Nephron progenitor cell (in vitro differentiated cells): ENCODE measurements around the gene SSBP3.

Source experiments
- DNase-seq: peaks from one replicate; pipeline ENCODE4 v3.0.0; 2021
- H3K27ac Mint-ChIP-seq: 2 replicates; pipeline ENCODE4 v1.8.0; 2021; ENCODE audit warnings: mild to moderate bottlenecking, moderate library complexity, mixed read lengths
- H3K27me3 Mint-ChIP-seq: 2 replicates; pipeline ENCODE4 v1.8.0; 2021; ENCODE audit warnings: mild to moderate bottlenecking, low read depth, mixed read lengths; ENCODE audit not compliant: poor library complexity
- H3K36me3 Mint-ChIP-seq: 2 replicates; pipeline ENCODE4 v1.8.0; 2021; ENCODE audit warnings: low read depth, mixed read lengths
- H3K4me1 Mint-ChIP-seq: 2 replicates; pipeline ENCODE4 v1.8.0; 2021; ENCODE audit warnings: mixed read lengths
- H3K4me3 Mint-ChIP-seq: 2 replicates; pipeline ENCODE4 v1.8.0; 2021; ENCODE audit warnings: mild to moderate bottlenecking, moderate library complexity, mixed read lengths
- H3K9me3 Mint-ChIP-seq: 2 replicates; pipeline ENCODE4 v1.8.0; 2021; ENCODE audit warnings: mild to moderate bottlenecking, moderate library complexity, mixed read lengths
- CTCF ChIP-seq: fragments of 200-600 bp; sonication (generic); IDR thresholded peaks from 2 replicates; pipeline ENCODE4 v1.5.0; 2021; ENCODE audit warnings: antibody characterized with exemption

The SSBP3 gene

GRCh38 chr1:54401799-54402198 is 4.4 kb downstream of the SSBP3 start:
- Mint-ChIP-seq H3K27me3 (peaks cover 2% of the 10 kb centered on the region), H3K4me3 (peak overlapping the region; percentile 85), H3K4me1 (peaks cover 79% of the 10 kb centered on the region), H3K36me3 (peaks cover 67% of the 10 kb centered on the region), H3K9me3 (no peaks in the 10 kb centered on the region), H3K27ac (no peak overlapping the region)
- TF ChIP-seq CTCF = no peak
- no peak for DNase-seq

- no peak for TF ChIP-seq CTCF
- DNase-seq = no peak
- H3K4me1 Mint-ChIP-seq = peaks cover 87% of the 10 kb centered on the region
- H3K27ac Mint-ChIP-seq = no peak overlapping the region
- no peaks in the 10 kb centered on the region for H3K9me3 Mint-ChIP-seq
- peaks cover 79% of the 10 kb centered on the region for H3K36me3 Mint-ChIP-seq
- H3K4me3 Mint-ChIP-seq = no peak overlapping the region
- peaks cover 2% of the 10 kb centered on the region for H3K27me3 Mint-ChIP-seq
Observed at GRCh38 chr1:54400329-54400728, 5.9 kb downstream of the SSBP3 start.

- H3K27ac Mint-ChIP-seq = no peak overlapping the region
- TF ChIP-seq CTCF = no peak
- peaks cover 87% of the 10 kb centered on the region for H3K4me1 Mint-ChIP-seq
- peaks cover 2% of the 10 kb centered on the region for H3K27me3 Mint-ChIP-seq
- no peak overlapping the region for H3K4me3 Mint-ChIP-seq
- H3K36me3 Mint-ChIP-seq = peaks cover 85% of the 10 kb centered on the region
- H3K9me3 Mint-ChIP-seq = no peaks in the 10 kb centered on the region
- no peak for DNase-seq
Observed at GRCh38 chr1:54399765-54400164, 6.4 kb downstream of the SSBP3 start.

GRCh38 chr1:54398963-54399528 is 7.1 kb downstream of the SSBP3 start:
- H3K9me3 Mint-ChIP-seq = no peaks in the 10 kb centered on the region
- no peak for TF ChIP-seq CTCF
- H3K4me3 Mint-ChIP-seq = no peak overlapping the region
- H3K36me3 Mint-ChIP-seq = peaks cover 89% of the 10 kb centered on the region
- DNase-seq = no peak
- peaks cover 86% of the 10 kb centered on the region for H3K4me1 Mint-ChIP-seq
- H3K27ac Mint-ChIP-seq = peak overlapping the region; percentile 6
- H3K27me3 Mint-ChIP-seq = peaks cover 2% of the 10 kb centered on the region

- Mint-ChIP-seq H3K4me1 (peaks cover 84% of the 10 kb centered on the region), H3K9me3 (no peaks in the 10 kb centered on the region), H3K27me3 (peaks cover 2% of the 10 kb centered on the region), H3K36me3 (peaks cover 92% of the 10 kb centered on the region), H3K27ac (peak overlapping the region; percentile 31), H3K4me3 (no peak overlapping the region)
- TF ChIP-seq CTCF = no peak
- no peak for DNase-seq
Observed at GRCh38 chr1:54397980-54398379, 8.2 kb downstream of the SSBP3 start.

- no peak for DNase-seq
- no peak overlapping the region for H3K4me3 Mint-ChIP-seq
- H3K27me3 Mint-ChIP-seq = peaks cover 2% of the 10 kb centered on the region
- H3K27ac Mint-ChIP-seq = peak overlapping the region; percentile 79
- no peaks in the 10 kb centered on the region for H3K9me3 Mint-ChIP-seq
- peaks cover 90% of the 10 kb centered on the region for H3K36me3 Mint-ChIP-seq
- no peak for TF ChIP-seq CTCF
- peaks cover 84% of the 10 kb centered on the region for H3K4me1 Mint-ChIP-seq
Observed at GRCh38 chr1:54397090-54397591, 9.1 kb downstream of the SSBP3 start.
